GM12878 (cell line): ENCODE measurements around the gene STEAP4. TPM values are rescaled to one million over a fixed set of nuclear protein-coding genes. Genes with fewer than 3 reads are reported as not detected.

Experiments used
- ATAC-seq: fragments of 200-7000 bp; cut with Tn5 transposase; 3 replicates; pipeline ENCODE4 v1.9.1; 2020; ENCODE audit warnings: mild to moderate bottlenecking, moderate library complexity
- BruUV-seq: library from RNA; stranded (reverse); fragments of 400-500 nt; replicated peaks from 2 replicates; lab custom pipeline; 2021; lab: Mats Ljungman, UMichigan
- CTCF ChIA-PET: fragments of 300-600 bp; sonication (Branson Sonifier 250); formaldehyde crosslinking; extraction: SDS; loops from one replicate; lab custom pipeline; 2021; ENCODE audit warnings: inconsistent platforms; lab: Yijun Ruan, JAX
- POLR2A ChIA-PET: fragments of 350-600 bp; formaldehyde crosslinking; extraction: SDS; loops from one replicate; lab custom pipeline; 2021; ENCODE audit warnings: inconsistent platforms; lab: Charles Lee
- RAD21 ChIA-PET: fragments of 300-600 bp; sonication (Branson Sonifier 250); formaldehyde crosslinking; loops from one replicate; lab custom pipeline; 2023; ENCODE audit warnings: antibody characterized with exemption; ENCODE audit not compliant: unreplicated experiment; lab: Charles Lee
- SMC1A ChIA-PET: fragments of 300-600 bp; sonication (Branson Sonifier 250); formaldehyde crosslinking; loops from one replicate; lab custom pipeline; 2023; ENCODE audit not compliant: unreplicated experiment, uncharacterized antibody; lab: Charles Lee
- DNase-seq: peaks from one replicate; pipeline ENCODE4 v3.0.0-alpha.2; 2011; ENCODE audit warnings: low read depth, low spot score
- FAIRE-seq: peaks from 3 replicates; lab custom pipeline; 2011; peaks lifted over from hg19 to GRCh38; lab: Jason Lieb, UNC
- H2AFZ ChIP-seq: 2 replicates; pipeline ENCODE4 v1.6.0; 2011; ENCODE audit warnings: low read depth, low read length, control low read depth; ENCODE audit not compliant: control insufficient read depth
- H3K27ac ChIP-seq: 2 replicates; pipeline ENCODE4 v1.5.1; 2011; ENCODE audit warnings: control low read depth; ENCODE audit not compliant: control insufficient read depth, insufficient read depth
- H3K27me3 ChIP-seq, 2 experiments: replicated peaks in 1 of 2; 2 replicates each; pipeline versions ENCODE4 v1.6.0 to v1.6.1; 2011; ENCODE audit warnings: low read length in 1 of 2; ENCODE audit not compliant: control insufficient read depth in 2 of 2, insufficient read depth in 2 of 2
- H3K36me3 ChIP-seq, 2 experiments: 2 replicates each; pipeline ENCODE4 v1.5.1; 2011; ENCODE audit warnings: low read length in 1 of 2; ENCODE audit not compliant: control insufficient read depth in 2 of 2, insufficient read depth in 2 of 2
- H3K4me1 ChIP-seq: 2 replicates; pipeline ENCODE4 v1.6.1; 2011; ENCODE audit warnings: mild to moderate bottlenecking, low read length, moderate library complexity, mixed read lengths; ENCODE audit not compliant: control insufficient read depth, insufficient read depth
- H3K4me2 ChIP-seq: 2 replicates; pipeline ENCODE4 v1.6.0; 2011; ENCODE audit warnings: control low read depth; ENCODE audit not compliant: control insufficient read depth, insufficient read depth
- H3K4me3 ChIP-seq: fragments of 200-600 bp; sonication (generic); 2 replicates; pipeline ENCODE4 v1.5.1; 2016
- H3K79me2 ChIP-seq: 2 replicates; pipeline ENCODE4 v1.6.0; 2011; ENCODE audit warnings: low read length; ENCODE audit not compliant: control insufficient read depth, insufficient read depth
- H3K9ac ChIP-seq: 2 replicates; pipeline ENCODE4 v1.8.0; 2011; ENCODE audit warnings: low read length, control low read depth, mixed read lengths; ENCODE audit not compliant: control insufficient read depth, insufficient read depth
- H3K9me3 ChIP-seq: replicated peaks from 3 replicates; pipeline ENCODE4 v1.5.1; 2011; ENCODE audit warnings: mild to moderate bottlenecking, low read length; ENCODE audit not compliant: control insufficient read depth, insufficient read depth
- H4K20me1 ChIP-seq: 2 replicates; pipeline ENCODE4 v1.6.0; 2011; ENCODE audit not compliant: control insufficient read depth, insufficient read depth
- NRF1 ChIP-seq: conservative IDR thresholded peaks from 2 replicates; pipeline ENCODE4 v1.6.1; 2011; ENCODE audit warnings: mild to moderate bottlenecking, low read depth, low read length, improper control_type of control experiment
- POU2F2 ChIP-seq: IDR thresholded peaks from 3 replicates; pipeline ENCODE4 v1.6.1; 2011; ENCODE audit warnings: low read depth, mild to moderate bottlenecking, low read length, borderline replicate concordance
- SIN3A ChIP-seq: IDR thresholded peaks from 2 replicates; pipeline ENCODE4 v1.6.1; 2012; ENCODE audit warnings: low read depth, low read length, improper control_type of control experiment
- SMAD1 ChIP-seq: fragments of 450-650 bp; IDR thresholded peaks from 2 replicates; pipeline ENCODE4 v1.6.1; 2018; ENCODE audit warnings: mild to moderate bottlenecking, low read depth; ENCODE audit not compliant: partially characterized antibody
- STAT1 ChIP-seq: fragments of 450-650 bp; conservative IDR thresholded peaks from 2 replicates; pipeline ENCODE4 v1.6.1; 2014; ENCODE audit warnings: antibody characterized with exemption, mild to moderate bottlenecking
- TCF12 ChIP-seq: IDR thresholded peaks from 2 replicates; pipeline ENCODE4 v1.6.1; 2011; ENCODE audit warnings: low read depth, mild to moderate bottlenecking, low read length
- ZBED1 ChIP-seq: IDR thresholded peaks from 2 replicates; pipeline ENCODE4 v1.6.1; 2016; ENCODE audit warnings: borderline replicate concordance
- ZNF274 ChIP-seq: IDR thresholded peaks from one replicate; pipeline ENCODE4 v1.8.0; 2011; ENCODE audit not compliant: insufficient read length, insufficient read depth
- WGBS: methylation state at CpG from one replicate; pipeline ENCODE4 v1.1.6; 2016; ENCODE audit warnings: low lambda C conversion rate; ENCODE audit not compliant: insufficient replicate concordance, insufficient coverage; ENCODE audit errors: missing lambda C conversion rate; 5-methylcytosine and 5-hydroxymethylcytosine counted together
- in situ Hi-C: fragments of 300-500 bp; cut with MboI; formaldehyde crosslinking; loops from 9 replicates; pipeline ENCODE4 v1.14.3; 2018; ENCODE audit warnings: mixed read lengths
- intact Hi-C: fragments of 100-400 bp; cut with micrococcal nuclease; formaldehyde crosslinking; loops from one replicate; pipeline ENCODE4 v1.14.2; 2022; ENCODE audit not compliant: unreplicated experiment
- polyA plus RNA-seq, 11 experiments: library from polyadenylated mRNA; depleted of rRNA in 4 of 11; unstranded in 6 of 11; stranded (reverse) in 5 of 11; fragments of >200 nt; fragmentation: Nextera tagmentation in 4 of 11; fragmentation: Illumina TruSeq in 1 of 11; extraction: Ambion mirVana in 4 of 11; extraction: Trizol in 1 of 11; gene quantifications; 1 replicate in 1 of 11; 2 replicates in 10 of 11; pipeline versions ENCODE4 v1.2.1 to v1.2.3, GENCODE V29; 2011 to 2016; ENCODE audit warnings: inconsistent platforms in 2 of 11, missing spikeins in 2 of 11, low read depth in 1 of 11
- total RNA-seq, 4 experiments: library from RNA; depleted of rRNA in 3 of 4; stranded (reverse); fragments of >200 nt in 3 of 4; fragmentation: Illumina TruSeq in 1 of 4; extraction: Trizol in 1 of 4; gene quantifications; 2 replicates each; pipeline versions ENCODE4 v1.2.1 to v1.2.3, GENCODE V29; 2013 to 2021
- TF ChIP-seq, protein P1 (sequence below): fragments of 450-650 bp; IDR thresholded peaks from 2 replicates; pipeline ENCODE4 v1.6.1; 2017; ENCODE audit warnings: mild to moderate bottlenecking, moderate library complexity
- TF ChIP-seq, protein P2 (sequence below): fragments of 450-650 bp; IDR thresholded peaks from 2 replicates; pipeline ENCODE4 v1.6.1; 2017; ENCODE audit warnings: borderline replicate concordance
- TF ChIP-seq, protein P3 (sequence below): IDR thresholded peaks from 2 replicates; pipeline ENCODE4 v1.6.1; 2011; ENCODE audit warnings: mild to moderate bottlenecking, low read depth, low read length, moderate library complexity; ENCODE audit not compliant: insufficient replicate concordance
- TF ChIP-seq, protein P4 (sequence below): IDR thresholded peaks from 2 replicates; pipeline ENCODE4 v1.6.1; 2012; ENCODE audit warnings: low read depth, low read length, improper control_type of control experiment

The STEAP4 gene
- total and polyA plus RNA-seq, 10 of the 15 experiments (the other 5 are each of a cell fraction or from before 2014, with no cell fraction given): 0.13 TPM; not detected in 9

DNA sequence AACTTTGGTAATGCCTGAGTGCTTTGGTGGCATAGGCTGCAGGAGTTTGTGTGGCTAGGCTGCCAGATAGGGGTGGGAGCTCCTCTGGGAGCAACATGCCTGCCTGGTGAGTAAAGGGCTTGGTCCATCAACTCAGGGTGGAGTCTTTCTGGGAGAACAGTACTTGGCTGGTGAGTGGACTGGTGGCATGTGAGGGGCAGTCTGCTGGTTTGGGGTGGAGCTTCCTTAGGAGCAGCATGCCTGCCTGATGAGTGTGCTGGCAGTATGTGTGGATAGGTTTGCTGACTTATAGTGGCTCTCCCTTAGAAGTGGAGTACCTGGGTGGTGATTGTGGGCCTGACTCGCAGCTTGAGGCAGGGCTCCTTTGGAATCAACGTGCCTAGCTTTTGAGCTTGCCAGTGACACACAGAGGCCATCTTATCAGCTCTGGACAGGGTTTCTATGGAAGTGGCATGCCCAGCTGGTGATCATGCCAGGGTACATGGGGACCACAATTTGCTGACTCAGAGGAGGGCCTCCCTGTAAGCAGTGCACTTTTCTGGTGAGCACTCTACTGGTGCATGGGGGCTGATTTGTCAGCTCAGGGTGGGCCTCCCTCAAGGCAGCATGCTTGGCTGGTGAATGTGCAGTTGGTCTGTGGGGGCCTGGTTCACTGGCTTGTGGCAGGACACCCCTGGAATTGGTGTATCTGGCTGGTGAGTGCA lies 51.8 kb downstream of the STEAP4 start:
- in situ Hi-C loops: no loop called here
- 0% methylated on average over 2 of the region's 2 CpGs for WGBS

More for the DNA sequence above, 51.8 kb downstream of the STEAP4 start:
- SMC1A ChIA-PET: no interaction called here
- Histone ChIP-seq H4K20me1 (no peaks in the 10 kb centered on the region), H3K4me3 (no peak overlapping the region), H2AFZ (no peak overlapping the region), H3K79me2 (no peaks in the 10 kb centered on the region), H3K4me2 (no peak overlapping the region), H3K27ac (no peak overlapping the region), H3K36me3 (no peaks in the 10 kb centered on the region), H3K9ac (no peak overlapping the region), H3K9me3 (no peaks in the 10 kb centered on the region; the same call in 1 of the 3 replicates), H3K4me1 (no peaks in the 10 kb centered on the region), H3K27me3 (no peaks in the 10 kb centered on the region)
- POLR2A ChIA-PET: interaction anchor here (0.5 kb wide), 1 partner anchor 22 kb away, joined by 3 read pairs; no protein-coding TSS in a partner anchor
- intact Hi-C loops: no loop called here
- TF ChIP-seq SIN3A (no peak), TCF12 (no peak), ZNF274 (no peak), STAT1 (no peak), NRF1 (no peak), POU2F2 (no peak), ZBED1 (no peak), SMAD1 (no peak)
- TF ChIP-seq, protein P1, sequence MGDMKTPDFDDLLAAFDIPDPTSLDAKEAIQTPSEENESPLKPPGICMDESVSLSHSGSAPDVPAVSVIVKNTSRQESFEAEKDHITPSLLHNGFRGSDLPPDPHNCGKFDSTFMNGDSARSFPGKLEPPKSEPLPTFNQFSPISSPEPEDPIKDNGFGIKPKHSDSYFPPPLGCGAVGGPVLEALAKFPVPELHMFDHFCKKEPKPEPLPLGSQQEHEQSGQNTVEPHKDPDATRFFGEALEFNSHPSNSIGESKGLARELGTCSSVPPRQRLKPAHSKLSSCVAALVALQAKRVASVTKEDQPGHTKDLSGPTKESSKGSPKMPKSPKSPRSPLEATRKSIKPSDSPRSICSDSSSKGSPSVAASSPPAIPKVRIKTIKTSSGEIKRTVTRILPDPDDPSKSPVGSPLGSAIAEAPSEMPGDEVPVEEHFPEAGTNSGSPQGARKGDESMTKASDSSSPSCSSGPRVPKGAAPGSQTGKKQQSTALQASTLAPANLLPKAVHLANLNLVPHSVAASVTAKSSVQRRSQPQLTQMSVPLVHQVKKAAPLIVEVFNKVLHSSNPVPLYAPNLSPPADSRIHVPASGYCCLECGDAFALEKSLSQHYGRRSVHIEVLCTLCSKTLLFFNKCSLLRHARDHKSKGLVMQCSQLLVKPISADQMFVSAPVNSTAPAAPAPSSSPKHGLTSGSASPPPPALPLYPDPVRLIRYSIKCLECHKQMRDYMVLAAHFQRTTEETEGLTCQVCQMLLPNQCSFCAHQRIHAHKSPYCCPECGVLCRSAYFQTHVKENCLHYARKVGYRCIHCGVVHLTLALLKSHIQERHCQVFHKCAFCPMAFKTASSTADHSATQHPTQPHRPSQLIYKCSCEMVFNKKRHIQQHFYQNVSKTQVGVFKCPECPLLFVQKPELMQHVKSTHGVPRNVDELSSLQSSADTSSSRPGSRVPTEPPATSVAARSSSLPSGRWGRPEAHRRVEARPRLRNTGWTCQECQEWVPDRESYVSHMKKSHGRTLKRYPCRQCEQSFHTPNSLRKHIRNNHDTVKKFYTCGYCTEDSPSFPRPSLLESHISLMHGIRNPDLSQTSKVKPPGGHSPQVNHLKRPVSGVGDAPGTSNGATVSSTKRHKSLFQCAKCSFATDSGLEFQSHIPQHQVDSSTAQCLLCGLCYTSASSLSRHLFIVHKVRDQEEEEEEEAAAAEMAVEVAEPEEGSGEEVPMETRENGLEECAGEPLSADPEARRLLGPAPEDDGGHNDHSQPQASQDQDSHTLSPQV: no peak
- TF ChIP-seq, protein P2, sequence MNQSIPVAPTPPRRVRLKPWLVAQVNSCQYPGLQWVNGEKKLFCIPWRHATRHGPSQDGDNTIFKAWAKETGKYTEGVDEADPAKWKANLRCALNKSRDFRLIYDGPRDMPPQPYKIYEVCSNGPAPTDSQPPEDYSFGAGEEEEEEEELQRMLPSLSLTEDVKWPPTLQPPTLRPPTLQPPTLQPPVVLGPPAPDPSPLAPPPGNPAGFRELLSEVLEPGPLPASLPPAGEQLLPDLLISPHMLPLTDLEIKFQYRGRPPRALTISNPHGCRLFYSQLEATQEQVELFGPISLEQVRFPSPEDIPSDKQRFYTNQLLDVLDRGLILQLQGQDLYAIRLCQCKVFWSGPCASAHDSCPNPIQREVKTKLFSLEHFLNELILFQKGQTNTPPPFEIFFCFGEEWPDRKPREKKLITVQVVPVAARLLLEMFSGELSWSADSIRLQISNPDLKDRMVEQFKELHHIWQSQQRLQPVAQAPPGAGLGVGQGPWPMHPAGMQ: no peak
- TF ChIP-seq, protein P3, sequence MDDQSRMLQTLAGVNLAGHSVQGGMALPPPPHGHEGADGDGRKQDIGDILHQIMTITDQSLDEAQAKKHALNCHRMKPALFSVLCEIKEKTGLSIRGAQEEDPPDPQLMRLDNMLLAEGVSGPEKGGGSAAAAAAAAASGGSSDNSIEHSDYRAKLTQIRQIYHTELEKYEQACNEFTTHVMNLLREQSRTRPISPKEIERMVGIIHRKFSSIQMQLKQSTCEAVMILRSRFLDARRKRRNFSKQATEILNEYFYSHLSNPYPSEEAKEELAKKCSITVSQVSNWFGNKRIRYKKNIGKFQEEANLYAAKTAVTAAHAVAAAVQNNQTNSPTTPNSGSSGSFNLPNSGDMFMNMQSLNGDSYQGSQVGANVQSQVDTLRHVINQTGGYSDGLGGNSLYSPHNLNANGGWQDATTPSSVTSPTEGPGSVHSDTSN: no peak
- TF ChIP-seq, protein P4, sequence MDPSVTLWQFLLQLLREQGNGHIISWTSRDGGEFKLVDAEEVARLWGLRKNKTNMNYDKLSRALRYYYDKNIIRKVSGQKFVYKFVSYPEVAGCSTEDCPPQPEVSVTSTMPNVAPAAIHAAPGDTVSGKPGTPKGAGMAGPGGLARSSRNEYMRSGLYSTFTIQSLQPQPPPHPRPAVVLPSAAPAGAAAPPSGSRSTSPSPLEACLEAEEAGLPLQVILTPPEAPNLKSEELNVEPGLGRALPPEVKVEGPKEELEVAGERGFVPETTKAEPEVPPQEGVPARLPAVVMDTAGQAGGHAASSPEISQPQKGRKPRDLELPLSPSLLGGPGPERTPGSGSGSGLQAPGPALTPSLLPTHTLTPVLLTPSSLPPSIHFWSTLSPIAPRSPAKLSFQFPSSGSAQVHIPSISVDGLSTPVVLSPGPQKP: no peak
- FAIRE-seq: no peak
- no peak for ATAC-seq
- no peak for DNase-seq
- BruUV-seq: no TSS peak
- RAD21 ChIA-PET: no interaction called here
- CTCF ChIA-PET: no interaction called here
